KMS-11 (cell line): Measurements from ENCODE around the gene GSS.

Experiments
- H2AFZ ChIP-seq: fragments of 200-600 bp; sonication (generic); 2 replicates; pipeline ENCODE4 v1.6.1; 2016; ENCODE audit warnings: antibody characterized with exemption, mixed run types, low read depth
- H3K27ac ChIP-seq: fragments of 200-600 bp; sonication (generic); 2 replicates; pipeline ENCODE4 v1.6.1; 2016; ENCODE audit warnings: mild to moderate bottlenecking, mixed run types
- H3K27me3 ChIP-seq: fragments of 200-600 bp; sonication (generic); 2 replicates; pipeline ENCODE4 v1.6.1; 2017; ENCODE audit warnings: mild to moderate bottlenecking, low read depth, mixed run types, moderate library complexity; ENCODE audit not compliant: insufficient read depth
- H3K36me3 ChIP-seq: fragments of 200-600 bp; sonication (generic); 2 replicates; pipeline ENCODE4 v1.6.1; 2017; ENCODE audit warnings: mild to moderate bottlenecking, mixed run types; ENCODE audit not compliant: insufficient read depth
- H3K4me1 ChIP-seq: fragments of 200-600 bp; sonication (generic); 2 replicates; pipeline ENCODE4 v1.6.1; 2016; ENCODE audit warnings: mild to moderate bottlenecking, low read depth, mixed run types; ENCODE audit not compliant: poor library complexity, severe bottlenecking
- H3K4me2 ChIP-seq: fragments of 200-600 bp; sonication (generic); 2 replicates; pipeline ENCODE4 v1.7.0; 2016; ENCODE audit warnings: mild to moderate bottlenecking, mixed run types
- H3K4me3 ChIP-seq: fragments of 200-600 bp; sonication (generic); IDR thresholded peaks from 2 replicates; pipeline ENCODE4 v1.6.1; 2017; ENCODE audit warnings: low read depth, low read length, mixed read lengths; ENCODE audit not compliant: insufficient read depth
- H3K79me2 ChIP-seq: fragments of 200-600 bp; sonication (generic); 2 replicates; pipeline ENCODE4 v1.6.1; 2016; ENCODE audit warnings: low read depth, mixed run types; ENCODE audit not compliant: insufficient read depth
- H3K9ac ChIP-seq: fragments of 200-600 bp; sonication (generic); 2 replicates; pipeline ENCODE4 v1.6.1; 2016; ENCODE audit warnings: mild to moderate bottlenecking, mixed run types
- H4K20me1 ChIP-seq: fragments of 200-600 bp; sonication (generic); 2 replicates; pipeline ENCODE4 v1.6.1; 2016; ENCODE audit warnings: mild to moderate bottlenecking, mixed run types; ENCODE audit not compliant: insufficient read depth
- CTCF ChIP-seq: fragments of 200-600 bp; sonication (generic); conservative IDR thresholded peaks from 2 replicates; pipeline ENCODE4 v1.6.1; 2017; ENCODE audit warnings: low read depth, mild to moderate bottlenecking, antibody characterized with exemption, low read length, moderate library complexity, mixed read lengths

The GSS gene

DNA sequence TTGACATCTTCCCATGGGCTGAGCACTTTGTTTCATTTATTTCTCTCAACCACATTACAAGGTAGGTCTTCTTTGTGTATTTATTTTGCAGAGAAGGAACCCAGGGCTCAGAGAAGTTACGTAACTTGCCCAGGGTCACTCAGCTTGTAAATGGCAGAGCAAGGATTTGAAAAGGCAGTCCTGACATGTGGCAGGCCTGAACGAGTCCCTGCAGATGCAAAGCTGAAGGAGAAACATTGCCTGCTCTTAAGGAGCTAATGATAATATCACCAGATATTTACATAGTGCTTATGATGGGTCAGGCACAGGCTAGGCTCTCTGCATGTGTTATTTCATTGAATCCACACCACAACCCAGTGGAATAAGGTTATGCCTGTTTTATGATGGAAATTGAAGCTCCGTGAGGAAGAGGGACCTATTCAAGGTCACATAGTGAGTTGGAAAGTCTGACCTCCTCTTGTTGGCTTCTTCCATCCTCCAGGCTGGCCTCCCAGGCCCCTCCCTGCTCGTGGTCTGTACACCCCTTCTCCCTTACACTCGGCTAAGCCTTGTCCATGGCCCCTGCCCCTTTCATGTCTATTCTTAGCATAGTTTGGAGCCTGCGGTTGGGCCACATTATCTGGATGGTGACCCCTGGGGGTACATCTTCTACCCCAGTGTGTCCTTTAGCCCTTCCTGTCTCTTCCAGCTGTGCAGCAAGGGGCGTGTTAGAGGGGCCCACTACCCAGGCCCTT is 12.6 kb upstream of the GSS start:
- H3K79me2 ChIP-seq, result no peaks in the 10 kb centered on the region
- no peak for TF ChIP-seq CTCF
- no peaks in the 10 kb centered on the region for H3K27me3 ChIP-seq
- no peaks in the 10 kb centered on the region for H4K20me1 ChIP-seq
- H3K4me3 ChIP-seq, result no peak overlapping the region
- H3K27ac ChIP-seq, result no peak overlapping the region
- H3K36me3 ChIP-seq, result no peaks in the 10 kb centered on the region
- no peaks in the 10 kb centered on the region for H3K4me1 ChIP-seq
- H3K9ac ChIP-seq, result no peak overlapping the region
- no peak overlapping the region for H2AFZ ChIP-seq
- H3K4me2 ChIP-seq, result no peak overlapping the region

GRCh38 chr20:34967421-34967820 is 11.8 kb upstream of the GSS start:
- Histone ChIP-seq H3K4me2 (no peak overlapping the region), H3K79me2 (no peaks in the 10 kb centered on the region), H3K4me3 (no peak overlapping the region), H3K4me1 (no peaks in the 10 kb centered on the region), H4K20me1 (no peaks in the 10 kb centered on the region), H3K27me3 (no peaks in the 10 kb centered on the region), H3K9ac (no peak overlapping the region), H3K36me3 (no peaks in the 10 kb centered on the region), H2AFZ (no peak overlapping the region), H3K27ac (no peak overlapping the region)
- TF ChIP-seq CTCF, result no peak

- Histone ChIP-seq H2AFZ (no peak overlapping the region), H3K79me2 (no peaks in the 10 kb centered on the region), H3K9ac (no peak overlapping the region), H3K27ac (no peak overlapping the region), H3K27me3 (no peaks in the 10 kb centered on the region), H3K4me2 (no peak overlapping the region), H3K4me3 (no peak overlapping the region), H4K20me1 (no peaks in the 10 kb centered on the region), H3K4me1 (no peaks in the 10 kb centered on the region), H3K36me3 (no peaks in the 10 kb centered on the region)
- TF ChIP-seq CTCF, result no peak
Measured at GRCh38 chr20:34965051-34965450, 9.4 kb upstream of the GSS start.

- Histone ChIP-seq H3K4me3 (no peak overlapping the region), H3K4me2 (no peak overlapping the region), H4K20me1 (no peaks in the 10 kb centered on the region), H3K27me3 (no peaks in the 10 kb centered on the region), H3K36me3 (no peaks in the 10 kb centered on the region), H3K4me1 (no peaks in the 10 kb centered on the region), H2AFZ (no peak overlapping the region), H3K79me2 (no peaks in the 10 kb centered on the region), H3K27ac (no peak overlapping the region), H3K9ac (no peak overlapping the region)
- TF ChIP-seq CTCF, result no peak
Measured at GRCh38 chr20:34964486-34964885, 8.9 kb upstream of the GSS start.
